ENCODE measurements around the gene SLC25A47.
"Not testable (repeated sequence)": the region's sequence is repeated elsewhere in the genome, so short reads cannot be mapped to it uniquely, and the experiment has no call there.

The SLC25A47 gene

DNA sequence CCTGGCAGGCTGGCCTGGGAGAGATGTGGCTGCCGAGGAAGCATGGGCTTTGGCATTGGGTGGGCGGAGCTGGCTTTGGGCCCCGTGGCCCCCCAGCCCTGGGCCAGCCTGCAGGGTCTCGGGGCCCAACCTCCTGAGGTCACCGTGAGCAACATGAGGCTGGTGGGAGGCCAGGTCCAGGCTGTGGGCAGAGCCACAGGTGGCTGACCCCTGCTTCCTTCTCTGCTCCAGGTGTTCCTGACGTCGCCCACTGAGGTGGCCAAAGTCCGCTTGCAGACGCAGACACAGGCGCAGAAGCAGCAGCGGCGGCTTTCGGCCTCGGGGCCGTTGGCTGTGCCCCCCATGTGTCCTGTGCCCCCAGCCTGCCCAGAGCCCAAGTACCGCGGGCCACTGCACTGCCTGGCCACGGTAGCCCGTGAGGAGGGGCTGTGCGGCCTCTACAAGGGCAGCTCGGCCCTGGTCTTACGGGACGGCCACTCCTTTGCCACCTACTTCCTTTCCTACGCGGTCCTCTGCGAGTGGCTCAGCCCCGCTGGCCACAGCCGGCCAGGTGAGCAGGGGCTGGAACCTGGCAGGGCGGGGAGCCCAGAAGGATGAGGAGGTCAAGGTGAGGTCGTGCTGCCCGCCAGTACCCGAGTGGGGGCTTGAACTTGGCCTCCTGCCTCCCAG lies 5.5 kb downstream of the SLC25A47 start:
- no peak for DNase-seq

DNA sequence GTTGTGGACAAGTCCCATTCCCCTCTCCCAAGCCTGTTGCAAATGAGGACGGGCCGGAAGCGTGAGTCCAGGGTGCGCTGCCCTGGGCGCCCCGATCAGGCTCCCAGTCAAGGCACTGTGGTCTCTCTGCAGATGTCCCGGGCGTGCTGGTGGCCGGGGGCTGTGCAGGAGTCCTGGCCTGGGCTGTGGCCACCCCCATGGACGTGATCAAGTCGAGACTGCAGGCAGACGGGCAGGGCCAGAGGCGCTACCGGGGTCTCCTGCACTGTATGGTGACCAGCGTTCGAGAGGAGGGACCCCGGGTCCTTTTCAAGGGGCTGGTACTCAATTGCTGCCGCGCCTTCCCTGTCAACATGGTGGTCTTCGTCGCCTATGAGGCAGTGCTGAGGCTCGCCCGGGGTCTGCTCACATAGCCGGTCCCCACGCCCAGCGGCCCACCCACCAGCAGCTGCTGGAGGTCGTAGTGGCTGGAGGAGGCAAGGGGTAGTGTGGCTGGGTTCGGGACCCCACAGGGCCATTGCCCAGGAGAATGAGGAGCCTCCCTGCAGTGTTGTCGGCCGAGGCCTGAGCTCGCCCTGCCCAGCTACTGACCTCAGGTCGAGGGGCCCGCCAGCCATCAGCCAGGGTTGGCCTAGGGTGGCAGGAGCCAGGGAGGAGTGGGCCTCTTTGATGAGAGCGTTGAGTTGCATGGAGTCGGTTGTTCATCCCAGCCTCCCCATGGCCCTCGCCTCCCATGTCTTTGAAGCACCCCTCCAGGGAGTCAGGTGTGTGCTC lies 6.3 kb downstream of the SLC25A47 start:
- DNase-seq: no peak

DNA sequence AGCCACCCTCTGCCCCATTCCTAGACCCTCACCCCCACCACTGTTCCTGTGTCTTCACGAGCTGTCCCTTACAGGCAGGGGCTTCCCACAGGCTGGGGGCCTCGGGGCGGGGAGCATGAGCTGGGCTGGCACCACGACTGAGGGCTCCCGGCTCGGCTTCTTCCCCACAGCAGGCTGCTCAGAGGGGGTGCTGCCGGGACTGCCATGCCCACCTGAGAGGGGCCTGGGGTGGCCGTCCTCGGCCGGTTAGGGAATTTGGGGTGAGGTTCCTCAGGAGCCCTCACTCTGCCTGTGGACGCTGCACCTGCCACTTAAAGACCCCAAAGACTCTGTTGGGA lies 6.8 kb downstream of the SLC25A47 start:
- DNase-seq: no peak

DNA sequence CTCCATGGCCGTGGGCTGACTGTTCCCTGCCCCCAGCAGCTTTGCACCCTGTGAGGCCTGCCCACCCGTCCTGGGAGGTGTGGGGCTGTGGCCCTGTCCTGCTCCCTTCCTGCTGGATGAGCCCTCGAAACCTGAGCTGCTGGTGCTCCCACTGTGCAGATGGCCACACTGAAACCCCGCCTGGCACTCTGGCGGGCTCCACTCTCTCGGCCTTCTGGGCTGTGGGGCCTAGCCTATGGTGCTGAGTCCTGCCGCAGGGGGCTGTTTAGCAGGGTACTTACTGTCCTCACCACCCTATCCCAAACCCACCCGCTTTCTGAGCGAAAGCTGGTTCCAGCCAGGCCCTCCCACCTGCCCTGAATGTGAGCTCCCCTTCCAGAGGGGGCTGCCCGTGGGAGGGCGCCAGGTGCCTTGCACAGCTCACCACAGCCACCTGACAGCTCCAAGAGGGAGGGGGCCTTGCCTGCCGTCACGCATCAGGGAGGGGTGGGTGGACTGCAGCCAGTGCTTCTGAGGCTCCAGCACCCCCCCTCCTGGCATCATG lies 7.3 kb downstream of the SLC25A47 start:
- no peak for DNase-seq

DNA sequence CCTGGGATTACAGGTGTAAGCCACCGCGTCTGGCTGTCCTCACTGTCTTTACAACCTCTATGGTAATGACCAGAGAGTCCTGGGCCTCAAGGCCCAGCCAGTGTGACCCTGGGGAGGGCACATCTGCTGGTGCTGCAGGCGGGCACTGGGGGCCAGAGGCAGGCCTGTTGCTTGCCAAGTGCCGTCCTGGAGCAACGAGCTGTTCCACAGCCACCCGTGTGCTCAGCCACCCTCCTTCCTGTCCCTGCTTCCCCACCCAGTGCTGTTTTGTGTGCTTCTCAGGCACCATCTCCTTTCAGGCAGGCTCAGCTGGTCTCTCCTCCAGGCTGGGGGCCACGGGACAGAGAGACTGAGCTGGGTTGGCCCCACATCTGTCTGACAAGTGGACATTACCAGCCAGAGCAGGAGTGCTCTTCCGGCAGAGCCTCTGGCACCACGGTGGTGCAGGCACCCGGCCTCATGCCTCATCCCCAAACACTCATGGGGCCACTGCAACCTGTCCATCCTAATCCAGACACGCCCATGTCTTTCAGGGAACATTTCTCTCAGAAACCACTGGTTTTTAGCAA lies 9.0 kb downstream of the SLC25A47 start:
- no peak for DNase-seq

DNA sequence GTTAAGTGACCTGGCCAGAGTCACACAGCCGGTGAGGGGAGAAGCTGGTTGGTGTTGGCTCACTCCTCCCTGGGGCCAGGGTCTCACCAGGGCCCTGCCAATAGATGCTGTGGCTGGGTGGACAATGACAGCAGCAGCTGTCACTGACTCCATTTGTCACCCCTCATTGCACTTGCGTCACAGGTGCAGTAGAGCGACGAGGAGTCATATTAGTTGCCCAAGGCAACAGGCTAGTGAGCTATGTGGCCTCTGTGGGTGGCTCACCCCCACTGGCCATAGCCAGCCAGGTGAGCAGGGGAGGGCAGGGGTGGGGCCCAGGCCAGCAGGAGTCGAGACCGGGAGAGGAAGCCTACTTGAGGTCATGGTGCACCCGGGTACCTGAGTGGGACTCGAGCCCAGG lies 9.7 kb downstream of the SLC25A47 start:
- DNase-seq: no peak

DNA sequence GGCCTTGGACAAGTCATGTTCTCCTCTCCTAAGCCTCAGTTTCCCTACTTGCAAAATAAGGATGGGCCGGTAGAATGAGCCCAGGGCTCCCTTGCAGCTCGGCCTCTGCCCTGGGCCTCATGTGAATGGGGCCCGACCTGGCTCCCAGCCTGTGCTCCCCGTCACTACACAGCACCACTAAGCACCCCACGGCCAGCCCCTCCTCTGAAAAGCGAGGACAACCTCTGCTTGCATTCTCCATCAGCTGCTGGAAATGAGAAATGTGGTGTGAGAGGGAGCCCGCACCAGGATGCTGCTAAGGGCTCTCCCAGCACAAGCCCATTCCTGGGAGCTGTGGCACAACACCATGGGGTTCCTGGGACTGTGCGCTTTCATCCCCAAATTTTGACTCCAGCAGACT lies 10.2 kb downstream of the SLC25A47 start:
- no peak for DNase-seq

DNA sequence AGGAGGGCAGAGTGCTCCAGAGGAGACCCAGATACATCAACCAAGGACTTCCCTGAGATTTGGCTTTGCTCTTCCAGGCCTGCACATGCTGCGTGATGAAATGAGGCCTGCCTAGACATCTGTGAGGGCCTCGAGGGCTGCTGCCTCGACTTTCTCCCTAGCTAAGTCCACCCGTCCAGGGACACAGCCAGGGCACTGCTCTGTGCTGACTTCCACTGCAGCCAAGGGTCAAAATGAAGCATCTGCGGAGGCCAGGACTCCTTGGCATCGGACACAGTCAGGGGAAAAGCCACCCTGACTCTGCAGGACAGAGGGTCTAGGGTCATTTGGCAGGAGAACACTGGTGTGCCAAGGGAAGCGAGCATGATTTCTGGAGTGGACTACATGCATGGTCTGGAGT lies 10.7 kb downstream of the SLC25A47 start:
- DNase-seq: no peak

DNA sequence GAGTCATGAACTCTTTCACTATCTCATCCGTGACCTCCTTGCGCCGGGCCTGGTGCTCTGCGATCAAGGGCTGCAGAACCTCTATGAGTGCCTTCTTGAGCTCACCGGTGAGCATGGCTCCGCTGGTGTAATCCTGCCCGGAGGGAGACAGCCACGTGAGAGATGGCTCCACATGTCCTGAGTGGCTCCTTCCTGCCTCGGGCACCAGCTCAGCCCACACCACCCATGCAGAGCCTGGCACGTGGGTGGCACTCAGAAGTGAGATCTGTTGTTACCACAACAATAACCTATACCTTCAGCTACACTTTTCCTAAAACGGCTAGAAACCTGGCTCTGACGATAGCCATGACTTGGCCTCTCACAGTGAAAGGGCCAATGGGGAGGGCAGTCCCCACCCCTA lies 11.8 kb downstream of the SLC25A47 start:
- no peak for DNase-seq

DNA sequence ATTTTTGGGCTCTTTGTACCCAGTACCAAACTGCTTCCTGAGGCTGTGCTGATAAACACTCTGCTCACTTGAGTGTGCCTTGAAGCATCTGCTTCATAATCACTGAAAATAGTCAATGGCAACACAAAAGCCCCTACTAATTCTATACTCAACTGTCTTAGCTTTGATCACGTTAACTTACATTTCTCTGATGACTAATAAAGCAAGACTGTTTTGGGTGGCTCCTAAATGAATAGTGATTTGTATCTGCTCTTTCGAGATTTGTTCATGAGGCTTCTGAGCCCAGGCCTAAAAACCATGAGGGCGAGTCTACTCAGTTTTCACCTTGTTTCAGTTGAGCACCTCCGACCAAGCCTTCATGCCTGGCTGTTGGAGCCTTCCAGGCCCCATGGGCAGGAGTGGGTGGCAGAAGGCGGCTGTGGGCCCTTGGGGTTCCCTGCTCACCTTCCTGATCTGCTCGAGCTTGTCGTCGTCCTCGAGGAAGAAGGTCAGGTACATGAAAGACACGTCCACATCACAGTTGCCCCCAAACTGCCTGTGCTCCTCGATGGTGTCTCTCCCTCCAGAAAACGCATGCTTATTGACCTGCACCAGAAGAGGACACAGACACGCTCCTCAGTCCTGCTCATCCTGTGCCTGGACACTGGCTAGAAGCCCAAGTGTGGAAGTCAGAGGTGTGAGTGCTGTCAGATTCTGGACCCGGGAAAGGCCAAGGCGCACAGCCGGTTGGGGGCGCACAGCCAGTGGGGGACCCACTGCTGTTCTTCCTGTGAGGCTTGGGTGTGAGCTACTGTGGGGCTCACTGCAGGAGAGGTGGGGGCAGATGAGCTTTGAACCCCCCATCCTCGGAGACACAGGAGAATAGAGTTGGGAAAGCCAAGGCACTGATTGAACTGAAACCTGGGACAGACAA lies 13.7 kb downstream of the SLC25A47 start:
- no peak for DNase-seq

DNA sequence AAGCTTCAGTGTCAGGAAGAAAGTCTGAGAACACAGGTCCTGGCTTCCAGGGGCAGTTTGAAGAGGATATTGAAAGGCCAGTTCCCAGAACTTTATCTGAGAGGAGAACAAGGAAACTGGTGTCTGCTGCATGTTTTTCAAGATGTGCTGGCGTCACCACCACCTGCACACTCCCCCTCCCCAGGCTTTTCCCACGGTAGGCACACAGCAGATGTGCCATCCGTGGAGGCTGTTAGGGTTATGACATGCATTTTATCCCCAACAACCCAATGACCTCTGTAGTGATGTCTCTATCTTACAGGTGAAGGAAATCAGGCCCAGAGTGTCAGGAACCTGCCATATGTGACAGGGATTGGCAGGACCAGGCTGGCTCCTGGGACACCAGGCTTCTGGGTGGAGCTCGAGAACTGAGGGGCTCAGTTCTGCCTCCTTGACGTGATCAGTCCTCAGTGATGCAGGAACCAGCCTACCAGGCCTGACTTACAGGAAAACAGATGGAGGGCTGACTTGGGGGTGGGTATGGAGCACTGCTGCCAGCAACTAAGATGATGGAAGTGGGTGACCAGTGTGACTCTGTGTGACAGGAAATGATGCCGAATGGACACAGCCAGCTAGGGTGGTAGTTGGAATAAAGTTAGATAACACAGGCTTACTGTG lies 16.8 kb downstream of the SLC25A47 start:
- no peak for DNase-seq

DNA sequence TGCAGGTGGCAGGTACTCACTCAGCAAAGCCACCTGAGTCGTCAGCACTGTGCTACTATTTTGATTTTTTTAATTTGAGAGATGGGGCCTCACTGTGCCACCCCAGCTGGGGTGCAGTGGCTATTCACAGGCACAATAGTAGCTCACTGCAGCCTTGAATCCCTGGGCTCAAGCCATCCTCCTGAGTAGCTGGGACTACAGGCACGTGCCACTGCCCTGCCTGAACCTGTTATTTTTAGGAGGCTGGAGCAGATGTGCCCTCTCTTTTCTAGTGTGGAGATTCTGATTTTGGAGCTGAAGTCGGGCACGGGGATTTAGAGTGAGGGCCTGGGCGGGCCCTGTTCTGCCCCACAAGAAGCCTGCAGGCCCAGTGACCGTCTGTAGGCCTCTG lies 17.3 kb downstream of the SLC25A47 start:
- no peak for DNase-seq

DNA sequence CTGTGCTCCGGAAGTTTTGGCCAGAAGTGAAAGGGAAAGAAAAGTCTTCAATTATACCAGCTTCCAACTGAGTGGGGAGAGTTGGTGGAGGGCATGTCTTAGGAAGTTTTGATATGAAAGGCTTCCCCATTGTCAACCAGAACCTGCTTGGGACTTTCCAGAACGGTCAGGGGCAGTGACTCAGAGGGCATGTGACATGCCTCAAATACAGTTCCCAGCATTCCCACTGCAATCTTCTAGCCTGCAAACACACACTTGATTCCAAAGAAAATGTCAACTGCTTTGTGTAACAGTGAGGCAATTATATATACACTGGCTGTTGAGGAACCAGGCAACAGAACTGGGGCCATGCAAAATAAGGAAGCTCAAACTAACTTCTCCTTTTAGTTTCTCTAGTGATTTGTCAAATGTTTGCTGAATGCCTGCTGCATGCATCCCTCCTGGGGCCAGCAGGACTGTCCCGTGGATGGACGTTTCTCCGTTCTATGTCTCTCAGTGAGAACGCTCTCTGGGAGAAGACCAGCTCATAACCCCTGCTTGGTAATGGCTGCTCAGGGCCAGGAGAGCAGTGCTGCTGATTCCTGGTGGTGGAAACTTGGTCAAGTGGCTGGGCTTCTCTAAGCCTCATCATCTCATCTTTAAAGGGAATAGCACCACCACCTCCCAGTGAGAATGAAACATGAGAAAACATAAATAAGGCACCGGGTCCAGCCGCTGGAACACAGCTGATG lies 18.3 kb downstream of the SLC25A47 start:
- no peak for DNase-seq

DNA sequence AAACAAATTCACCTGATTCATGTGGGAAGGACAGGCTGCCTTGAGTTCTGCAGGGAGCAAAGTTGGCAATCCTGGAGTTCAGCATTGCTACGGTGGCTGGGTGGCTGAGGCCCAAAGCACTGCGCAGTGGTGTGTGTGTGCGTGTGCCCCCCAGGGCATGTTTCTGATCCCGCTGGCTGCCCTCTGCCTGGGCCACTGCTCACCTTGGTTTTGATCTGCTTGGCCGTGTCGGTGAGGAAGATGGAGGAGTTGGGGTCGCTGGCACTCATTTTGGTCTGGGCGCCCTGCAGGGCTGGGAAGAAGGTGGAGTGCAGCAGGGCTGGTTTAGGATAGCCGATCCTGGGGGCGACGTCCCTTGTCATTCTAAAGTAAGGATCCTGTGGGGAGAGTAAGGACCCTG lies 19.1 kb downstream of the SLC25A47 start:
- DNase-seq: no peak

DNA sequence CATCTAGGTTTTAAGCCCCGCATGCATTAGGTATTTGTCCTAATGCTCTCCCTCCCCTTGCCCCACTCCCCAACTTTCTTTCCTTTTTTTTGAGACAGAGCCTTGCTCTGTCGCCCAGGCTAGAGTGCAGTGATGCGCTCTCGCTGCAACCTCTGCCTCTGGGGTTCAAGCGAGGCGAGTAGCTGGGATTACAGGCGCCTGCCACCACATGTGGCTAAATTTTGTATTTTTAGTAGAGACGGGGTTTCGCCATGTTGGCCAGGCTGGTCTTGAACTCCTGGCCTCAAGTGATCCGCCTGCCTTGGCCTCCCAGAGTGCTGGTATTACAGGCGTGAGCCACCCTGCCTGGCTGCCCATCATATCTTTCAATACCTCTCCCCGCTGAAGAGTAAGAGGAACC lies 19.7 kb downstream of the SLC25A47 start:
- DNase-seq: not testable (repeated sequence)

DNA sequence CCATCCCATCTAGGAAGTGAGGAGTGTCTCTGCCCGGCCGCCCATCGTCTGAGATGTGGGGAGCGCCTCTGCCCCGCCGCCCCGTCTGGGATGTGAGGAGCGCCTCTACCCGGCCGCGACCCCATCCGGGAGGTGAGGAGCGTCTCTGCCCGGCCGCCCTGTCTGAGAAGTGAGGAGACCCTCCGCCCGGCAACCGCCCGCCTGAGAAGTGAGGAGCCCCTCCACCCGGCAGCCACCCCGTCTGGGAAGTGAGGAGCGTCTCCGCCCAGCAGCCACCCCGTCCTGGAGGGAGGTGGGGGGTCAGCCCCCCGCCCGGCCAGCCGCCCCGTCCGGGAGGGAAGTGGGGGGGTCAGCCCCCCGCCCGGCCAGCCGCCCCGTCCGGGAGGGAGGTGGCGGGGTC lies 21.5 kb downstream of the SLC25A47 start:
- not testable (repeated sequence) for DNase-seq

DNA sequence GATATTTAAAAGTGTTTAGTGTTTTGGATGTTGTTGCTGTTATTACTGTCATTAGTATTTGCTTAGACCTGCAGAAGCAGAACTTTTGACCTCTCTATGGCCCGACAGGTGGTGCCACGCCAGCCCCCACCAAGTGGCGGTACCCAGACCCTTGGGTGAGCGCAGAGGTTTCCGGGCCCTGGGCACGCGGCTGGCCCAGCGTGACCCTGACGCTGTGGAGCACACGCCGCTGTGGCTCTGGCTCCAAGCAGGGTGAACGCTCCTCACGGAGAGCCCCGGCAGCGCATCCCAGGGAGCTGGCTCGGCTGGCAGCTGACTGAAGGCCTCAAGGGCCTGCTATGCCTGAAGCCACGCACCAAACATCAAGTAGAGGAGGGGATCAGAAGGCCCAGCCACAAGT lies 22.6 kb downstream of the SLC25A47 start:
- no peak for DNase-seq

DNA sequence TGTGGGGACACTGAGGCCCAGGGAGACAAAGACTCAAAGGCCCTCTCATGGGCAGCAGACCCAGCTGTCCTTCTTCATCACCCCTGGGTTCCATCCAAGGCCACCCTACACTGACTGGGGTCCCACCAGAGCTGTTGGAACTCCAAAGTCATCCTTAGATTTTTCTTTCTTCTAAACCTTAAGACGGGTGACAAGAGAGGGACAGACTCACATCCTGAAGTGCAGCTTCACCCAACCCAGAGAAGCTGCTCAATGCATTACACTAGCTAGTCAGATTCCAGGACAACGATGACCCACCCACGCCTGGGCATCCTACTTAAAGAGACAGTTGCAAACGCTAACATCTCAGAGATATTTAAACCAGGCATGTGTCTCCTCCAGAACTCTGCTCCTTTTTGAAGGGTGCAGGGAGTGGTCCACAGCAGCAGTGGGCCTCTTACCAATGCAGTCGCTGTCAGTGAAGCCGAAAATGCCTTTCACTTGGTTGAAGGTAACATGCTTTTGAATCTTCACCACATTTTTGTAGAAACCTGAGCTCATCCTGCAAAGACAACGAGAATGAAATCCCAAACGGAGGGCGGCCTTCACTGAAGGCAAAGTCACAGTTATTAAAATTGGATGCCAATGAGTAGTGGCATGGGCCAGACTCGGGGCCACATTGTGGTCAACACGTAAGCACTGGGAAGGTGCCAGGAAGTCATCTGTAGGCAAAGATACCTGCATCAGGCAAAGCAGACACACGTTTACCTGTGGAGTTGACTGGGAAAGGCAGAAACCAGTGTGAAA lies 23.4 kb downstream of the SLC25A47 start:
- no peak for DNase-seq

DNA sequence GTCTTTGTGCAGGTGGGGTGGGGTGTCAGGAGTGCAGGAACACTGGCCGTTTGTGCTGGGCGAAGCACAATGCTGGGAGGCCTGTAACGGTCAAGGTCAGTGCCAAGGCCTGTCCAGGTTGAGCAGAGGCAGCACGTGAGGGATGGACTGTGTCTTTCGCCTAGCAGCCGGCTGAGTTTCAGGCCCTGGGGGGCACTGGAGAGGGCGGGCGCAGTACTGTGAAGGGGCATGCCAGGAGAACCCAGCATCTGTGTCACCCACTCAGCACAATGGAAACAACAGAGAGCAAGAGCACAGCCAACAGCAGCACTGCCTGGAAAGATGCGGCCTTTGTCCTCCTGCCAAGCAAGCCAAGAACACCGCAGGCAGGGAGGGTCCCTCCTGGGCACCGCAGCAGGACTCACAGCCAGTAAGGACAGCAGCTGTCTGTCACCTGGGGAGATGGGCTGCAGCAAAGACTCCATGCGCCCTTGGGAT lies 25.2 kb downstream of the SLC25A47 start:
- DNase-seq: no peak

DNA sequence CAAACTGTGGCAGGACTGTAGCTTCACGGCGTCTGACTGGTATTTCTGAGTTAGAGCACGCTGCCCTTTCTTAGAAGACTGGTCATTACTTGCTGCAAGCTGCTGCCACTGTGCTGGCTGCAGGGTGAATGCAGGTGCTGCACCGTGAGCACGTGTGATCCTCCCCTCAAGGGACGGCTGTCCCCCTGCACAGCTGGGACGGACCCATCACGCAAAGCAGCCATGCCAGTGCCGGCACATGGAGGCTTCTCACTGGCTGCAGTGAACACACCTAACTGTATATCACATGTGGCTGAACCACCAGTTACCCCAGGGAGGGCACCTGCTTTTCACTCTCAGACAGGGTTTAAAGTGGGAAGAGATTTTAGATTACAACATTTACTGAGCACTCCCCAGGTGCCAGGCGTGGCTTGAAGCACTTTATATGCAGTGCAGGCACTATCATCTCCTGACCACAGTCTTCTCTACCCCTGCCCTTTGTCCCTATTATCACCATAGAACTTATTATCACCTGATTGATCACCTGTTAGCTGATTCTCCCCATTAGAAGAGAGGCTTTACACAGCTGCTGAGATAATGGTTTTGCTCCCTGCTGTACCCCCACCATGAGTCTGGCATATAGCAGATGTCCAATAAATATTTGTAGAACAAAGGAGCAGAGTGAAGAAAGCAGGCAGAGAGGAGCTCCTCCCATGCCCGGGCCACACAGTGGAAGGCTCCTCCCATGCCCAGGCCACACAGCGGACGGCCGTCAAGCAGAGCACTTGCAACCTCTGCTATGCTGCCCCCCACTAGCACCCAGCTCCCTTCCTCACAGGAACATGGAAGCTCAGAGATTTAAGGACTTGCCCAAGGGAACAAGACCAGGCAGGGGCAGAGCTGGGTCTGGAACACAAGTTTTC lies 25.9 kb downstream of the SLC25A47 start:
- DNase-seq: no peak

Data from cortex of kidney (tissue), 1 donor.